NCI-H2107 treated with DMSO at 0.1 percent for 48 hours (cell line): ENCODE results near the gene MAT2B.

Source experiments
- DNase-seq: peaks from one replicate; lab custom pipeline; 2025; ENCODE audit not compliant: unreplicated experiment; lab: John Stamatoyannopoulos, UW

Gene MAT2B

DNA sequence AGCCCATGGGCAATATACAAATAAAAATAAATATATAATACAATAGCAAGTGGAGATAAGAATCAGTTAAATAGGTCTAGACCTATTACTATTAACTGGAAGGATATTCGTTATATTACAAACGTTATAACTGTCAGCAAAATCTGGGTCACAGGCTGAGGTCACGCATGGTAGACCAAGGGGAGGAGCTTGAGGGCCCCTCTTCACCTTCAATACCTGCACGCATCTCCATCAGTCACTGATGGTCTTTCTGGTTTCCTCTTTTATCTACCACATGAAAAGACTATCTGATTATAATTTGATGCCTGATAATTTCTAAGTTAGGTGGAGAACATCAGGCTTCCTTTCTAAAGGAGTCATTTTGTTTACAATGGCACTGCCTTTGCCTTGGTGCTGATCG lies 43.2 kb downstream of the MAT2B start:
- peak; percentile 24 for DNase-seq

GRCh38 chr5:163551156-163551555 lies 45.7 kb downstream of the MAT2B start:
- DNase-seq: no peak

DNA sequence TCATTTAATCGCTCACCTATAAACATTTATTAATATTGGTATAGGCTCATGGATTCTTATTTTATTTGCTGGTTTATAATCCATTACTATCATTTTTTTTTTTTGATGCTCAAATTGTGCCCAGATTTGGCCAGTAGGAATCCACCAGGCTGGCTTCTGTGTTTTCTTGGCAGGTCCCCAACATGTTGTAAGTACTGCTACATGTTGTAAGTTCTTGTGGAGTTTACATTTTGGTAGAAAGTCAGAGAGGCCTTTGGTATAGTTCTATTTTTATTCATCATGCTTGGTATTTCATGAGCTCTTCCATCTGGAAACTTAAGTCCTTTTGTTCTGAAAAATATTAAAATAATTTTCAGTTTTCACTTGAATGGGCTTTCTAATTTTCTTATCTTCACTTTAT lies 47.1 kb downstream of the MAT2B start:
- no peak for DNase-seq

GRCh38 chr5:163561339-163561738 lies 55.9 kb downstream of the MAT2B start:
- no peak for DNase-seq

GRCh38 chr5:163562071-163562470 lies 56.7 kb downstream of the MAT2B start:
- no peak for DNase-seq

- DNase-seq: peak; percentile 80
Observed at GRCh38 chr5:163563112-163563511, 57.7 kb downstream of the MAT2B start.

- no peak for DNase-seq
Observed at GRCh38 chr5:163563880-163564279, 58.5 kb downstream of the MAT2B start.

DNA sequence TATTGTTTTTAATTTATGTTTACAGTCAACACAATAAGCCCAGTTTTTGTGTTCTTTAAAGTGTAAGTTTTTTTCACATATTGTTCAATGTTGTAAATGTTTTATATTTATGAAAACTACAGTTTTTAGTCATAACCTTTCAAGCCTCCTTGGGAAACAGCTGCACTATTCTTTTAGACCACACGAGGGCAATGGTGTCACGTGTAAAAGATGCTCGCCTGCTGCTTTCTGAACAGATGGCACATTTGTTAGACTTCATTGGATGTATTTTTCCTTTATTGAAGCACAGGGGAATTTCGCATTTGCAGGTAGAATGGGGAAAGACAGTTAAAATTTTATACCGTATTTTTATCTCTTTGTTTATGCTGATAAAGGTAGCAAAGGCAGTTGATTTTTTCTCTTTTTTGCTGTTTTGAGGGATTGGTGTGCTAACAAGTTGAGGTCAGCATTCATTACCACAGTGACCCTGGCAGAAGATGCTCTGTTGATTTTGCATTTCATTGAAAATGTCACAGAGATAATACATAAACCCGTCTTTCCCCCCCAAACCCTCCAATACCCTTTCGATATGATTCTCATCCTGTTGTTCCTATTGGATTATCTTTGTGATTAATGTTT lies 59.0 kb downstream of the MAT2B start:
- peak; percentile 33 for DNase-seq

- no peak for DNase-seq
Observed at GRCh38 chr5:163565492-163565891, 60.1 kb downstream of the MAT2B start.

DNA sequence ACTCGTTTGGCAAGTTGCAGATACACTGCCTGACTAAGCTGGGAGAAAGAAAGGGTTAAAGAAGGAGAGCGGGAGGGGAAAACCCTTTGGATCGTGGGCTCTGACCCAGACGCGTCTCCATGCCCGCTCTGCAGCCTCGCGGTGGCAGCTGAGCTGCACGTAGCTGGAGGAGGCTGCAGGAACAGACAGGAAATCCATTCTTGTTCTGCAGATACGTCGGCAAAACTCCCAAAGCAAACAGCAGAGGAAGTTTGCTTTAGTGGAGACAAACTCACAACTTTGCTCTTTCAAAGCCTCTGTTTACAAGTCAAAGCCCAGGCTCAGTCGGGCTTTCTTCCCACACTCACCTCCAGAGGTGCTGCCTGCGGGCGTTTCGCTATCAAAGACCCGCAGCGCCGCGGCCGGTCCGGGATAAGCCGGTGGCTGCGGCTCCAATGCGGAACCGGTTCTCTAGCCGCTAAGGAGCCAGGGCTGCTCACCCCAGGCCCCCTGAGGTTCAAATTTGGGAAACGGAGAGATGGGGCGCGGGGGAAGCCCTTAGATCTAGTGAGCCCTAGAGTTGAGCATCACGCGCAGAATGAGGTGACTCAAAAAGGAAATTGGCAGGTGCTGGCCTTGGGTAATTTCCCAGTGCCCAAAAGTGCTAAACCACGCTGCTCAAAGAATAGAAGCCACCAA lies 60.7 kb downstream of the MAT2B start:
- no peak for DNase-seq

DNA sequence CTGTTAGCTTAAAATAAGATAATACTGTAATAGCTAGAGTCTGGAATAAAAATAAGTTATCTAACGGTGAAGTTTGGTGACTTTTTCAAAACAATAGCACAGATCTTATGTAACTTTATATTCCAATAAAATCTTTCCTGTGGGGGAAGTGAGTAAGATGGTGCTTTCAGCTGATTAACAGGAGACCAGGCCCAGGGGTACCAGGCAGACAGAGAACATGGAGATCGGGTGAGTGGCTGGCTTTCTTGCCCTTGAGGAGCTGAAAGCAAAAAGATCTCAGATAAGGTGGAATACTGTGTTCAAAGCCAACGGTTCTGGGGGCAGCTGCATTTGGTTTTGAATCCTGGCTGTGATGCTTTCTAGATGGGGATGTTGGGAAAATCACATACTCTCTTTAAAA lies 61.3 kb downstream of the MAT2B start:
- no peak for DNase-seq

GRCh38 chr5:163567811-163568210 lies 62.4 kb downstream of the MAT2B start:
- no peak for DNase-seq
